Pancreas (tissue), 10 donors: Measurements from ENCODE around the gene YIPF7. TPM values are rescaled to one million over a fixed set of nuclear protein-coding genes. Genes with fewer than 3 reads are reported as not detected.

Source experiments
- ATAC-seq, 4 donors: fragments of 200-7000 bp; cut with Tn5 transposase; one replicate each; pipeline versions ENCODE4 v1.8.0 to v1.9.1; 2020; ENCODE audit warnings: mild to moderate bottlenecking in 4 of 4, moderate library complexity in 4 of 4
- DNase-seq, 6 donors: peaks; one replicate each; pipeline ENCODE4 v3.0.0-alpha.2; 2020
- FAIRE-seq: peaks from 2 replicates; lab custom pipeline; 2012; peaks lifted over from hg19 to GRCh38; lab: Jason Lieb, UNC
- H3K27ac ChIP-seq, 4 donors: fragments of 200-600 bp; sonication (generic); 1 replicate in 3 of 4; 2 replicates in 1 of 4; pipeline versions ENCODE4 v1.5.0 to v1.8.0; 2020
- H3K27me3 ChIP-seq, 4 donors: fragments of 200-600 bp; one replicate each; pipeline ENCODE4 v1.8.0; 2021
- H3K36me3 ChIP-seq, 3 donors: fragments of 200-600 bp; sonication (generic) in 1 of 3; one replicate each; pipeline versions ENCODE4 v1.5.0 to v1.8.0; 2020 to 2021
- H3K4me1 ChIP-seq, 3 donors: fragments of 200-600 bp; one replicate each; pipeline ENCODE4 v1.8.0; 2021
- H3K4me3 ChIP-seq, 4 donors: fragments of 200-600 bp; sonication (generic) in 2 of 4; one replicate each; pipeline versions ENCODE4 v1.5.0 to v1.8.0; 2020 to 2021
- H3K9me3 ChIP-seq, 4 donors: fragments of 200-600 bp; one replicate each; pipeline ENCODE4 v1.8.0; 2021
- WGBS, 2 donors: extraction: QIAGEN DNeasy Blood & Tissue Kit; methylation state at CpG; one replicate each; pipeline ENCODE4 v1.1.7; 2013; 5-methylcytosine and 5-hydroxymethylcytosine counted together
- intact Hi-C, 3 donors: fragments of 100-400 bp; cut with DNase I; formaldehyde crosslinking; loops; one replicate each; pipeline versions ENCODE4 v1.11.1 to v1.14.2; 2022
- polyA plus RNA-seq, 2 donors: library from polyadenylated mRNA; stranded (reverse); fragments of 200-250 nt; gene quantifications; one replicate each; pipeline ENCODE4 v1.2.3, GENCODE V29; 2013
- total RNA-seq, 6 donors: library from RNA; stranded (reverse); fragmentation: NEBNext Ultra II Directional in 4 of 6; extraction: Animal tissue kit (Norgen Biotek cat#: 25700) in 4 of 6; gene quantifications; one replicate each; pipeline versions ENCODE4 v1.2.1 to v1.2.4, GENCODE V29; 2021 to 2023
- TF ChIP-seq, protein P1 (sequence below), 4 donors: fragments of 200-600 bp; sonication (generic) in 3 of 4; IDR thresholded peaks; one replicate each; pipeline versions ENCODE4 v1.5.0 to v1.8.0; 2021; ENCODE audit warnings: antibody characterized with exemption in 4 of 4
- donor health status: healthy with polysubstance abuse.
- donor health status: DM: no; HTN: no; CAD: no; lungs with moderate emphysema.
- donor health status: DM: no; HTN: no; CAD: no.
- donor health status: control.
- donor health status: control.
- donor health status: Bipolar disorder and iron deficiency.
- donor health status: DM: yes; HTN: yes; CAD: no.
- donor health status: DM: no; HTN: no; CAD: no.
- donor health status: DM: no; HTN: no; CAD: no.
- donor health status: DM: yes; HTN: yes; CAD: no.

Gene YIPF7
- total and polyA plus RNA-seq, 8 donors, result 0.14 TPM; not detected in 7

GRCh38 chr4:44583393-44583792 lies 68.0 kb downstream of the YIPF7 start:
- TF ChIP-seq, protein P1, sequence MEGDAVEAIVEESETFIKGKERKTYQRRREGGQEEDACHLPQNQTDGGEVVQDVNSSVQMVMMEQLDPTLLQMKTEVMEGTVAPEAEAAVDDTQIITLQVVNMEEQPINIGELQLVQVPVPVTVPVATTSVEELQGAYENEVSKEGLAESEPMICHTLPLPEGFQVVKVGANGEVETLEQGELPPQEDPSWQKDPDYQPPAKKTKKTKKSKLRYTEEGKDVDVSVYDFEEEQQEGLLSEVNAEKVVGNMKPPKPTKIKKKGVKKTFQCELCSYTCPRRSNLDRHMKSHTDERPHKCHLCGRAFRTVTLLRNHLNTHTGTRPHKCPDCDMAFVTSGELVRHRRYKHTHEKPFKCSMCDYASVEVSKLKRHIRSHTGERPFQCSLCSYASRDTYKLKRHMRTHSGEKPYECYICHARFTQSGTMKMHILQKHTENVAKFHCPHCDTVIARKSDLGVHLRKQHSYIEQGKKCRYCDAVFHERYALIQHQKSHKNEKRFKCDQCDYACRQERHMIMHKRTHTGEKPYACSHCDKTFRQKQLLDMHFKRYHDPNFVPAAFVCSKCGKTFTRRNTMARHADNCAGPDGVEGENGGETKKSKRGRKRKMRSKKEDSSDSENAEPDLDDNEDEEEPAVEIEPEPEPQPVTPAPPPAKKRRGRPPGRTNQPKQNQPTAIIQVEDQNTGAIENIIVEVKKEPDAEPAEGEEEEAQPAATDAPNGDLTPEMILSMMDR (IDR thresholded peaks at IDR 0.05), result no peak
- FAIRE-seq (no peak), ATAC-seq (no peak), DNase-seq (no peak)
- Histone ChIP-seq H3K9me3 (no peaks in the 10 kb centered on the region), H3K27me3 (no peaks in the 10 kb centered on the region), H3K4me3 (no peak overlapping the region), H3K4me1 (no peaks in the 10 kb centered on the region), H3K36me3 (no peaks in the 10 kb centered on the region), H3K27ac (no peak overlapping the region)
- 67 to 74% methylated on average over 3 of the region's 3 CpGs for WGBS, 2 donors
- intact Hi-C loops, result no loop called here

GRCh38 chr4:44580231-44580630 lies 71.2 kb downstream of the YIPF7 start:
- DNase-seq, result no peak
- no peaks in the 10 kb centered on the region for H3K36me3 ChIP-seq
- no peaks in the 10 kb centered on the region for H3K27me3 ChIP-seq
- H3K27ac ChIP-seq, result no peak overlapping the region
- intact Hi-C loops, result no loop called here
- H3K9me3 ChIP-seq, result no peaks in the 10 kb centered on the region
- no peak for ATAC-seq
- TF ChIP-seq, protein P1 (IDR thresholded peaks at IDR 0.05), result no peak
- FAIRE-seq, result no peak
- H3K4me1 ChIP-seq, result no peaks in the 10 kb centered on the region
- H3K4me3 ChIP-seq, result no peak overlapping the region

GRCh38 chr4:44578954-44579353 lies 72.5 kb downstream of the YIPF7 start:
- Histone ChIP-seq H3K27ac (no peak overlapping the region), H3K36me3 (no peaks in the 10 kb centered on the region), H3K4me1 (no peaks in the 10 kb centered on the region), H3K4me3 (no peak overlapping the region), H3K27me3 (no peaks in the 10 kb centered on the region), H3K9me3 (no peaks in the 10 kb centered on the region)
- TF ChIP-seq, protein P1 (IDR thresholded peaks at IDR 0.05), result no peak
- intact Hi-C loops, result no loop called here
- 0% methylated on average over 1 of the region's 1 CpG for WGBS, 2 donors
- ATAC-seq, result no peak
- DNase-seq, result no peak
- no peak for FAIRE-seq

Other genes with a start within 250 kb of the YIPF7 start
- gene KCTD8, start 202.8 kb downstream of the YIPF7 start, total RNA-seq, result under 1 TPM; 0.09 to 0.43 (median 0.25) TPM
- 1 to 10 TPM in 1 of 2 donors, under 1 TPM in 1; 0.19 to 1.1 TPM for gene KCTD8, start 202.8 kb downstream of the YIPF7 start, polyA plus RNA-seq
- gene GUF1, start 26.8 kb upstream of the YIPF7 start, total RNA-seq, result 10 to 100 TPM in 1 of 6 donors, 1 to 10 TPM in 5; 5.3 to 10.7 (median 8.7) TPM
- 1 to 10 TPM; 5.4 to 8.7 TPM for gene GUF1, start 26.8 kb upstream of the YIPF7 start, polyA plus RNA-seq
- gene GNPDA2, start 74.9 kb upstream of the YIPF7 start, total RNA-seq, result 1 to 10 TPM; 2.6 to 5.6 (median 4.4) TPM
- 10 to 100 TPM in 1 of 2 donors, 1 to 10 TPM in 1; 3.8 to 10.1 TPM for gene GNPDA2, start 74.9 kb upstream of the YIPF7 start, polyA plus RNA-seq